Measurements from ENCODE around the gene PLCB2.
A peak's percentile ranks its signal among the peaks of the same experiment; 100 is the strongest.

Gene PLCB2

DNA sequence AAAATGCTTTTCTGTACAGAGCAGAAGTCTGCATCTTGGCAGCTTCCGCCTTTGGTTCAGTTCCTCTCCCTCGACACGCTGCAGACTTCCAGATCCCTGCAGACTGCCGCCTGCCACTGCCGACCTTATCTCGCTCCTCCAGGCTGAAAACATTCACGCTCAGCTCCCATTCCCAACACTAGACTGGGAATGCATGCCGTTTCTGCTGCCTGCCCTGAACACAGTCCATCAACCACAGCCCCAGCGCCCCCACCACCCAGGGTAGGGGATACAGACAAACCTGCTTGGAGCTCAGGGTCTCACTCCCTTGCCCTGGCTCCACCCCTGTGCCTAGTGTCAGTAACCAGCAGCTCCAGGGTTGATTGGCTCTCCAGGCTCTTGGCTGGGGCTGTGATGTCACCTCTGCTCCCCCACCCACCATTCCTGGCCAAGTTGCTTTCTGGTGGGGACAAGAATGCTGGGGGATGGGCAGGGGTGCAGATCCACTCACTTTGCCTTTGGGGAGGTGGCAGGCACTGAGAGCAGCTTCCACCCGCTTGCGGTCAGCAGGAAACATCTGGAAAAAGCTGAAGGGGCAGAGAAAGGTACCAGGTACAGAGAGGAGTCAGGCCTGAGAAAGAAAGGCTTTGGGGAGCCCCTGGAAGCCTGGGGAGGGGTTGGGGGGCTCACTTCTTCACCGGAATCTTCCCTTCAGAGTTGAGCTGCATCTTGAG is 6.1 kb downstream of the PLCB2 start:
- peak; percentile 89 for DNase-seq

DNA sequence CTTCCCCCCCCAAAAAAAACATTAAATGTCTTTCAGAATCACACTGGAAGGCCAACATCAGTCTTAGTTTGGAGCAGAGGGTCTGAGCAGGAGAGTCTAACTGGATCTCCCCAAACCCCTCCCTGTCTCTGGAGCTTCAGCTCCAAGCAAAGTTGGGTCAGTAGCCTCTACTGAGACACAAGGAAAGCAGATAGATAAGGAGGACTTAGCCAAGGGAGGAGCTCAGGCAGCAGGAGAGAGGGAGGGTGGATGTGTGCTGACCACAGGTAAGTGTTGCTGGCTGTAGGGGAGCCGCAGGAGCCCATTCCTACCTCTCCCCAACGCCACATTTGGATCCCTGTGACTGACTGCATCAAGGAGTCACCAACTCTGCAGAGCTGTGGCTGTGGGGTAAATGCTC is 7.0 kb downstream of the PLCB2 start:
- DNase-seq, result no peak

DNA sequence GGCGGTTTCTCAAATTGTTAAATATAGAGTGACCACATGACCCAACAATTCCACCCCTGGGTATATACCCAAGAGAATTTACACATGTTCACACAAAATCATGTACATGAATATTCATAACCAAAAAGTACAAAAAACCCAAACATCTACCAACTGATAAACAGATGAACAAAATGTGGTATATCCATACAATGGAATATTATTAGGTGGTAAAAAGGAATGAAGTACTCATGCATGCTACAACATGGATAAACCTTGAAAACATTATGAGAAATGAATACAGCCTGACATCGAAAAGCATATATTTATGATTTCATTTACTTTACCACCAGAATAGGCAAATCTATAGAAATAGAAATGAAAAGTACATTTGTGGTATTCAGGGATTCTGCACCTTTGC is 7.4 kb downstream of the PLCB2 start:
- no peak for DNase-seq

DNA sequence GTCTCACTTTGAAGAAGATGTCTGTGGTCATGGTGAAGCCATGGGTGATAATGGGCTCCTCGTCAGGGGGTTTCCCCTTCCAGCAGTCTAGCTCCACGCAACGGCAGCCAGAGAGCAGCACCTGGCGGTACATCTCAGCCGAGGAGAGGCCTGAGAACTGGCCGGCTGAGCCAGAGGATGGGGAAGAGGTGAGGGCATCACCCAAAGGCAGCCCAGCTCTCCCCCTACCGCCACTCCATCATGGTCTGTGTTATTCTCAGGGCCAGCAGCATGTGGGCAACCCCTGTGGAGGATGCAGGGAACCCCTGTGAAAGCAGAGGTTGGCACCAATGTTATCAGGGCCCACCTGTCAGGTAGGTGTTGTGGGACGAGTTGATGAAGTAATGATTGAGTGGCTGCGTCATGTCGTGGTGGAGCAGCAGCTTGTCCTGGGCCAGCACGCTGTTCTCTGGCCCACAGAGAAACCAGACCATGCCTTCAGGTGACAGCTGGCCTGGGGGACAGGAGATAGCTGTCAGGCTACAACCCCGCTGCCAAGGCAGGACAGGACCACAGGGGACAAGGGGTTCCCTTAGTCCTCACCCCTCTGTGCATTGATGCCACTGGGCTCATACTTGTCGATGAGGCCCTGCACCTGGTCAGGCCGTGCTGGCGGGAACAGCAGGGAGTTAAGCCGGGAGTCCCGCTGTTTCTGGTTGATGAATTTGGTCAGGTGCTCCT is 9.4 kb downstream of the PLCB2 start:
- DNase-seq, result no peak

DNA sequence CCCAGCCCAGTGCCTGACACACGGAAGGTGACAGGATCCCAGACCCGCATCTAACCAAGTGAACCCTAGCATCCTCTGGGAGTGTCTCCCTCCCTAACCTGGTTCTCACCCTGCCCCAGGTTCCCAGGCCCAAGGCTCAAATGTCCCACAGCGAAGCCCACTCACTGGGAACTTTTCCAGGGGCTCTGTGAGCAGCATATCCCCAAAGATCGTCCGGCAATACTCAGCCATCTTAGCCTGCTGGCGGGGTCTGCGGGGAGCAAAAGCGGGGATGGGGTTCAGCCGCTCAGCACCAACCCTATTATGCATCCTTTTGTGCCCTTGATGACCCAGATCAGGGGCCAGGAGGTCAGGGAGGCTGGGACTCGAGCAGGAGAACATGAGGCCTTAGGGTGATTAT is 10.4 kb downstream of the PLCB2 start:
- DNase-seq, result no peak

DNA sequence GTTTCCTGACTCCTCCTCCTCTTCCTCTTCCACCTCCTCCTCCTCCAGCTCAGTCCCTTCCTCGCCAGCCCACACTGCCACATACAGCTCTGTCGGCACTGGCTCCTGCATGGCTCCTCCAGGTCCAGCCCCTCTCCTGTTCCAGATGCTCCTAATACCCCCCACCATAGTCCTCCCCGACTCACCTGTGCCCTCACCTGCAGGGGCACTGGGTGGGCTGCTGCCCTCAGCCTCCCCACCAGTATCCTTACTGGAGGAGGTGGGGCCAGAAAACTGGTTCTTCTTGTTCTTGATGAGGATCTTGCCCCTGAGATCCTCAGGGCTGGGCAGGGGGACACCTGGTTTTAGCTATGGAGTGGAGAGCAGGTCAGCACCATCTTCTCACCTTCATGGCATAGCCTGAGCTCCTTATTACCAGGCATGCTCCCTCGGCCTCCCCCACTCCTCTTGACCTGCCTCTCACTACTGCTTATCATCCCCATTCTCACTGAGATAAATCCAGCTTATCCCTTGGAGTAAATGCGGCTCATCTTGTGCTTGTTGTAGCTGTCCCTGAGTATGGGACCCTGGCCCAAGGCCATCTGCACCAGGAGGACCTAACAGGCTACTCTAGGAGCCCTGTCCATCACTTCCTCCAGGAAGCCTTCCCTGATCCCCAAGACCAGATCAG is 11.0 kb downstream of the PLCB2 start:
- DNase-seq, result no peak

DNA sequence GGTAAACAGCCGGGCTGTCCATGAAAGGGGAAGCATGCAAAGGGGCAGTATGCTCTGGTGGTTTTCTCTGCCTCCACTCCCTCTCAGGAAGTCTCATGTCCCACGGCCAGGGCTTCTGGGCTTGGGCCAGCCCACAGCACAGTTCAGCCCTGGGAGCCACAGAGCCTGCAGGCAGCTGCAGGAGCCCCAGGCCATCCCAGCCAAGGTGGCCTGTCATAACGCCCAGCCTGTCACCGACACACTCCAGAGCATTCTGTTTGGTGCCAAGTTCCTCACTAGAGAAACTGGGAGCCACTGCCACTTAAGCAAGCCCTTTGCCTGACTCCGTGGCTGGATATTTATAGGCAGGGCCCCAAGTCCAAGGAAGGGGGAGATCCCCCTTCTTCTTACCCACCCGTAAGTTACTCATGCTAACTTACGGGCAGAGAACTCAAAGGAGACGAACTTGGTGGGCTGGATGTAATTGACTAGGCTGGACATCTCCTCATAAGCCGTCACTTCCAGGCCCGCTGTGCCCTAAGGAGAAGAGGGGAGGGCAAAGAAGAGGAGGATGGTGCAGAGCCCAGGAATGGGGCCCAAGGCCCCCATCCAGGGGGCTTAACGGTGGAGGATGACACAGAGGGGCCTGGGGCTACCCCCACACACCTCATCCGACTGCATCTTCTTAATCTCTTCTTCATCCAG is 11.7 kb downstream of the PLCB2 start:
- DNase-seq, result no peak

DNA sequence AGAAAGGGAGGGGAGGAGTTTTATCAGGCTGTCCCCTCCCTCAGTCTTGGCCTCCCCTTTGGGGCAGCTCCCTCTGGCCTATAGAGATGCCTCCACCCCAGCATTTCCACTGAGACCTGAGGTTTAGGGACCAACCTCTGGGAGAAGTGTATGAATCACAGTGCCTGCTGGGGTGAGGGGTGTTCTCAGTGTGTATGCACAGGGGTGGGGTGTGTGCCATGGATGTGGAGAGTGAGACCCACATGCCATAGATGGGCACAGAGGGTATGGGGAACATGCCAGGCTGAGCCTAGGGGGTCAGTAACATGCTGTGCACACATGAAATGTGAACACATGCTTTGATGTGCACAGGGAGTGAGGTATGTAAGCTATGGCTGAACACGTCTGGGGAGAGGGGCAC is 12.4 kb downstream of the PLCB2 start:
- no peak for DNase-seq

DNA sequence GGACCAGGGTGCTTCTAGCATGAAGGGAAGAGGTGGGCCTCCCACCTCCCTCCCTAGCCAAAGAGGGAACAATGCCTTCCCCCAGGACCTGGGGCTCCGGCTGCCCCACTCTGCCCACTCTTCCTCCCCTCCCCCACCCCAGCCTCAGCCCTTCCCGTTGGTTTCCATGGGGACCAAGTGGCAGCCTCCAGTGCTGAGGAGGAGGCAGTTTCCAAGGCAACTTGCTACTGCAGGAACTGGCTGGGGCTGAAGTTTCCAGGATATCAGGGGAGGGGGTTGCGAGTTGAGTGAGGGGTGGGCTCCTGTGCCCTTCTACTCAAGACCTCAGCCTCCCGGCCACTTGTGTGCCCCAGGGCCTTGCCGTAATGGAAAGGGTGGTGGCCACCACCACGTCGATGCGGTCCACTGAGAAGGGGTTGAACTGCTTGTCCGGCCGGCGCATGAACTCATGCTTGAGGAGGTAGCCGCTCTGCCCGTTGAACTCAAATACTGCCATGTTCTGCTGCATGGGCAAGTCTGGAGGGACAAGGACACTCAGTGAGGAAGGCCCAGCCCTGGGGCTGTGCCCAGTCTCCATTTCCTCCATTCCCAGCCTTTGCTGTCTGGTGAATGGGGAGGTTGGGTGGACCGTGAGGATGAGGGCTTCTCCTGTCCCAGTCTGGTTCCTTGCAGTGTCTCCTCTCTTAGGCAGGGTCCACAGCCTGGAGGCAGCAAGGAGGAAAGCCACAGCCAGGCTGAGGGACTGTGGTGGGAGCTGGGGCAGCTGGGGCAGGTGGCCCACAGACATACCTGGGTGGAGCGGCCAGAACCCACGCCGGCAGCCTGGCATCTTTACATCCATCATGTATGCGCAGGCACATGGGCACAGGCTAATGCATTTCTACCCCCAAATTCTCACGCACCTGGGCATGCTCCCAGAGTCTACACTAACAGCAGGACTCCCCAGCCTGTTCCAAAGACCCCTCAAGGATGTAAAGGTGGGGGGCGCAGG is 13.5 kb downstream of the PLCB2 start:
- DNase-seq, result no peak

DNA sequence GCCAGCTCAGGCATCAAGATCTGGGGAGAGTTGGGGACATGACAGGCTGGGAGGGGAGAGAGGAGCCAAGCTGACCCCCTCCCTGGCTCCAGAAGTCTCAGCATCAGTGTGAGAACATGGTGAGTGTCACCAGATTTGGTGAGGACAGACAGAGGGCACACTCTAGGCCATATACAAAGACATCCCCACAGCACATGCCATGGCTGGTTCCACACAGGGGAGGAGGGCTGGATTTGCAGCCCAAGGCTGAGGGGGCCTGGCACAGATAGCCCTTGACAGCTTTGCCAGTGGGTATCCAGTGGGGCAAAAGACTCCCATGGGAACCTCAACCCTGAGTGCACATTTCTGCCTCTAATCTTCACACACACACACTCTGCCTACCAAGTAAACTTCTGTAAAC is 14.7 kb downstream of the PLCB2 start:
- no peak for DNase-seq

DNA sequence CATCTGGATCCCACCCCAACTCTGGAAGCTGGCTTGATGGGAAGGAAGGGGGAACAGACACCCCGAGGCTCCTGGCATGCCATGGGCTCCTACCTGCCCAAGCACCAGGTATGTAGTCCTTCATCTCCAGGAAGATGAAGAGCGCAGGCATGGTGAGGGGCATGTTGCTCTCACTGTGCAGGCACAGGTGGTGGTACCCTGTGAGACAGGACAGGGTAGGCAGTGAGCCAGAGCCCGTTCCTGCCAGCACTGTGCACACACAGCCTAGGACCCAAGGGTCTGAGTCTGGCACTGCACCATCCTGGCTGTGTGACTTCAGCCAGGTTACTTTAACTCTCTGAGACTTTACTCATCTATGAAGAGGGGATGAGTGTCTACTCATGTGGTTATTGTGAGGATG is 15.5 kb downstream of the PLCB2 start:
- DNase-seq, result no peak

DNA sequence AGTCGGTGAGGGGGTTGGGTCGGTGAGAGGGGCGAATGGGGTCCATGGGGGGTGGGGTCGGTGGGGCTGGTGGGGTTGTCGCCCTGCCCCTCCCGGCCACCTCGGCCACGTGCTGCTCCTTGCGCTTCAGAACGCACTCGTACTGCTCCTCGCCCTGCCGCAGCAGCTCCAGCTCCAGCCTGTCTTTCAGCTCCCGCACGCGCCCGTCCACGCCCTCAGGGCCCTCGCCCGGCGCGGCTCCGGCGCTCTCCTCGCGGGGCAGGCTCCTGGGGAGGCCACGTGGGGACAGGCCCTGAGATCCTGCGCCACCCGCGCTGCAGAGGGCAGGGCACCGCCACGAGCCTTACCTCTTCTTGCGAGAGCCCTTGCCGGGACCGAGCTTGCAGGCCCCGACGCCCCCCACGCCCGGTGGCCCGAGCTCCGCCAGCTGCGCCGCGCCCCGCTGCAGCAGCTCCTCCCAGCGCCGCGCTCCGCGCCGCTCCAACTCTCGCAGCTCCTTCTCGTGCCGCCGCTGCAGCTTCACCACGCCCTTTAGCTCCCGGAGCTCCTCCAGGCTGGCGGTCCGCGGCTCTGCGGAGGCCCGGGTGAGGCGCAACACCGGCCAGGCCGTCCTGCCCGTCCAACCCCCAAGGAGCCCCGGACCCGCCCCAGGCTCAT is 16.7 kb downstream of the PLCB2 start:
- DNase-seq, result peak; percentile 85

DNA sequence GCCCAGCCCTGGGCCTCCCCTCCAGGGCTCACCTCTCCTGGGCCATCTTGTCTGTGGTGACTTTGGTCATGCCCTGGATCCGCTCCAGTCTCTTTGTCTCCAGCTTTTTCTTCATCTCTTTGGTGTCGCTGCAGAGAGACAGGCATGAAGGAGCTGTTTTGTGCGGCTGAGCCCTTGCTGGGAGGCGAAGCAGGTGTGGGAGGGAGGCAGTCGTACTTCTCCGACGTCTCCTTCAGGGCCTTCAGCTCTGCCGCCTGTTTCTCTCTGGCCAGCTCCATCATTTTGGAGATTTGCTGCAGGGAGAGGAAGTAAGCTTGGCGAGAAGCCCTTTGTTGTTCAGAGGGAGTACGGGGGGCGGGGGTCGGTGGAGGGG is 17.2 kb downstream of the PLCB2 start:
- no peak for DNase-seq

DNA sequence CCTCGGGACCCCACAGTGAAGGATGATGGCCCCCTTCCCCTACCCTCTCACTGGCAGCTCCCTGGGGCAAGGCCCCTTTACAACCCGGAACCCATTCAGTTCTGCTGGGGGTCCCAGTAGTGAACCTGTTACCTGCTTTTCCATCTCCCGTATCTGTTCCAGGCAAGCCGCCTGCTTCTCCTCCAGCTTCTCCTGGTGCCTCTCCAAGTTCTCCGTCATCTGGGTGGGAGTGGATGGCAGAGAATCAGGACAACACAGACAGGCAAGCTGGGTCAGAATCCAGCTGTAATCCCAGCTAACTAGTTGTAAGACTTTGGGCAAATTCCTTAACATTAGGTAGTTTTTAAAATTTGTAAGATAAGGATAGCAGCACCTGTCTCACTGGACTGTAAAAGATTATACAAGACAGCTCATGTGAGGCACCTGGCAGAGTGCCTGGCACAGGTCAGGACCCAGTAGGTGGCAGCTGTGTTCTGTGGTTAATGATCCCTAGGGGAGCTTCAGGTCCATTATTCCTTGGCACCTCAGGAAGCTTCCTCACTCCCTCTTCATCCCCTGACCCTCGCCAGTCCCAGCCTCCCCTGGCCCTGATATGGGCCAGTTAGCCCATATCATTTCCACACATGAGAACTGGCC is 18.5 kb downstream of the PLCB2 start:
- DNase-seq, result no peak

DNA sequence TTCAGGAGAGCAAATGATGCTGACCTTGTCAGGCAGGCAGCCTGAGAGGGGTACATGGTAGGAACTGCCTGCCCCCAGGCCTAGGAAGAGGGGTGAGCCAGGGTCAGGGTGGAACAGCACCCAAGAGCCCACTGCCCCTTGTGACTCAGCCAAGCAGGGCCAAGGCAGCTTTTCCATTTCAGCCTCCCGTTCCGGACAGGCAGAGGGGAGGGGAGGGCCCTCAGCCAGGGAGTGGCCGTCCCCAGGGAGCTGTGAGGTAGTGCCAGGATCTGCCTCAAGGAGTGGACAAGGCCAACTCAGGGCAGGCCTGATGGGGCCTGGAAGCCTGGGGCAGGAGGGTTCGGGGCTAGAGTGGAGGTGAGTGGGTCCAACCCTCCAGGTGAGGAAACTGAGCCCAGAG is 19.8 kb downstream of the PLCB2 start:
- no peak for DNase-seq

DNA sequence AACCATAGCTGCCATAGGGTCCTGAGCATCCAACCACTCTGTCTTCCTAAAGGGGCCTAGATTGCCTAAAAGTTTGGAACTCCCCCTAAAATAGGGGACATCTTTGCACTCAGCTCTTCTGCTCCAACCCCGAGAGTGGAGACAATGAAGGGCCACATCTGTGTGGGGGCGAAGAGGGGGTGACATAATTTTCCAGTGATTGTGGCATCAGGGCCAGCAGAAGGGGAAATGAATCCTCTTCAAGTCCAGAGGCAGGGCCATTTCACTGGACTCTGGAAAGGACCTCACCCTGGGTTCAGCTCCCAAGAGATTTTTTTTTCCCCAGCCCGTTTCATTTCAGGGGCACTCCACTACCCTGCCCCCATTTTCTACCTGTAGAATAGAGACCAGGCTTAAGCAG is 20.2 kb downstream of the PLCB2 start:
- no peak for DNase-seq

DNA sequence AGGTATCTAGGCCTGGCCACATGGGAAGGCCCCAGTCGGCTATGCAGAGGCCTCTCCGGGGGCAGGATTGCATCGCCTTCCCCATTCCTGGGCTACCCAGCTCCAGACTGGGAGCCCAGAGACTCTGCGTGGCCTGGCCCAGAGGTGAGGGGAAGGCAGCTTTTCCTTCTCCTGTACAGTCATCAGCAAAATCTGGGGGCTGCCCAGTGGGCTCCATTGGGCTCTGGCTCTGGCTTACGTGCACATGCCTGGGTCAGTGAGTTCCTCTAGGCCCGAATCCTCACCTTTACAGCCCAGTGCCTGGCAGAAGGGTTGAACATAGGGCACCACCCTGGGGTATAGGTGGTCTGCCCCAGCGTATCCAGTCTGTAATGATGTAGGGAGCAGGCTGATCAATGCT is 20.9 kb downstream of the PLCB2 start:
- no peak for DNase-seq

DNA sequence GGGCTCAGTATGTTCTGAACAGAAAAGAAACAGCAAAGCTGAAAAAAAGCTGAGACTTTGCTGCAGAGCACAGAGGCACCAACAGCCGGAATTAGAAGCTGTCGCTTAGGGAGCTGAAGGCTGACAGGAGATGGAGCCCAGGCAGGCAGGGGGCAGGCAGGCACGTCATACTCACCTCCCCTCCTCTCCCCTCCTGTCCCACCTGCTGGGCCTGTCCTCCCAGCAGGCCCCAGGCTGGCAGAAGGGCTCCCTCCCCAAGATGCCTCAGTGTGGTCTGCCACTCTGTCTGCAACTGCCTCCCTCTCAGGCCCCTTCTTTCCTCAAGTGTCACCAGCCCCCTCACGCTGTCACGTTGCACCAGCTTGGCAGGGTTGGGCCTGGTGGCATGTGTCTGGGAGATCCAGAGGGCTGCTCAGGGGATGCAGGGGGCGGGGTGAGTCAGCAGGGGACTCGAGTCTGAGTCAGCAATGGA is 21.6 kb downstream of the PLCB2 start:
- DNase-seq, result no peak

DNA sequence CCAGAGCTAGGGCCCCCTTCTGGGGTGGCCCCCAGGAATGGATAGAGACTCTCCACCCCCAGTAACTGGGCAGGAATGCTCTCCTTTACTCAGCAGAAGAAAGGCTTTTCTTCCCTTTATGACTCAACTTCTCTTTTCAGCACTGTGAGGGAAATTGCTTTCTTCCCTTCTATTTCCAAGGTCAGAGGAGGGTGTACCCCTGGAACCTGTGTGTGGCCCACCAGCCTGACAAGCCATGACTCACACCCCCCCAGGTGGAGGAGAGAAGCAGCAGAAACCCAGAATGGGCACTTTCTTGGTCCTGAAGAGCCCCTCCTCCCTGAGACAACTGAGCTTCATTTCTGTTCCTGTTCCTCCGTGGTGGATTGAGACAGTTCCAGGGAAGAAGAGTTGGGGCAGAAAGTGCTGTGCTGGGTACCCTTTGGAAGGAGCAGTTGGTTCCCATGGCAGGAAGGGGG is 22.2 kb downstream of the PLCB2 start:
- no peak for DNase-seq

DNA sequence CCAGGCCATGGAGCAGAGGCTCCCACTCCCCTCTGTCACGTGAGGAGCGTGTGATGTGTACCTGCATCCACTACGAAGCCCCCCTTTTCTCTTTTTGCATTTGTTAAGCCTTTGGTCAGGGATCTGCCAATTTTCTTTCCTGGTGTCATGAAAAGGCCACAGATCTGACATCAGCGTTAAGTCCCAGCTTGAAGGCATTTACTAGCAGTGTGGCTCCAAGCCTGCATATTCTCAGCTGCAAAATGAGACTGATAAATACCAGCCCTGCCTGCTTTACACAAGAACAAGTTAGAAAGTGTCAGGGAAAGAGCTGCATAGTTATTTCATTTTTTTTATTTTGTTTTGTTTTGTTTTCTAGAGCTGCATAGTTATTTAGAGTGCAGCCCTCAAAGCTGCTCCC is 22.6 kb downstream of the PLCB2 start:
- no peak for DNase-seq

DNA sequence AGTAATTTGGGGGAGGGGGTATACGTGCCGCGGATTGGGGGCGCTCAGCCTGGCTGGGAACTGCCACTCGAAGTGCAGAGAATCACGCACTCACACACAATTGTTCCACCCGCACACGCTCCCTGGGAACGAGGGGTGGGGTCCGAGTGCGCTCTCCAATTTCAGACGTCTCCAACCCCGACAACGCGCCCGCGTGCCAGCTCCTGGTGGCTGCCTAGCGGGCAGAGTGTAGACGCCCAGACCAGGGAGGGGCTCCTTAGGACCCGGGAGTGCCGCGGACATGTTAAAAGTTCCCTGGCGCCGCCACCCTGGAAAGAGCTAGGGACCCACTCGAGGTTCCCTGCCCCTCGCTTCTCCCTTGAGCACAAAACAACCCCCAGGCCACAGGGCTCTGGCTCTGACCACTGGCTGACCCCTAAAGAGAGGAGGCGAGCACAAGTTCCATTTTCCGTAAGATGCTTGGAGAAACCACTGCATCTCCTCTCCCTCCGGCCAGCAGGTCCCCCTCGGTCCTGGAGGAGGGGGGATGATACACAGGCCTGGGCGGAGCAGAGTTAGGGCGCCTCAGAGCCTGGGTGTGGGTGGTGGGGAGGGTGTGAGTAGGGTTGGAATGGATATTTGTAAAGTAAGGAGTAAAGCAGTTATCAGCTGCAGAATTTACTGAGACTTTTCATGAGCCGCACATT is 24.0 kb downstream of the PLCB2 start:
- no peak for DNase-seq
